ENCODE results near the gene RILPL2. TPM values are rescaled to one million over a fixed set of nuclear protein-coding genes. Genes with fewer than 3 reads are reported as not detected.

RILPL2 gene
- total and polyA plus RNA-seq, 2 of the 13 experiments (the other 11 are each of a cell fraction or from before 2014, with no cell fraction given), result 2.7 to 8.1 TPM

GRCh38 chr12:123389560-123390351, 46.7 kb downstream of the RILPL2 start (continued):
- TF ChIP-seq, protein P1, sequence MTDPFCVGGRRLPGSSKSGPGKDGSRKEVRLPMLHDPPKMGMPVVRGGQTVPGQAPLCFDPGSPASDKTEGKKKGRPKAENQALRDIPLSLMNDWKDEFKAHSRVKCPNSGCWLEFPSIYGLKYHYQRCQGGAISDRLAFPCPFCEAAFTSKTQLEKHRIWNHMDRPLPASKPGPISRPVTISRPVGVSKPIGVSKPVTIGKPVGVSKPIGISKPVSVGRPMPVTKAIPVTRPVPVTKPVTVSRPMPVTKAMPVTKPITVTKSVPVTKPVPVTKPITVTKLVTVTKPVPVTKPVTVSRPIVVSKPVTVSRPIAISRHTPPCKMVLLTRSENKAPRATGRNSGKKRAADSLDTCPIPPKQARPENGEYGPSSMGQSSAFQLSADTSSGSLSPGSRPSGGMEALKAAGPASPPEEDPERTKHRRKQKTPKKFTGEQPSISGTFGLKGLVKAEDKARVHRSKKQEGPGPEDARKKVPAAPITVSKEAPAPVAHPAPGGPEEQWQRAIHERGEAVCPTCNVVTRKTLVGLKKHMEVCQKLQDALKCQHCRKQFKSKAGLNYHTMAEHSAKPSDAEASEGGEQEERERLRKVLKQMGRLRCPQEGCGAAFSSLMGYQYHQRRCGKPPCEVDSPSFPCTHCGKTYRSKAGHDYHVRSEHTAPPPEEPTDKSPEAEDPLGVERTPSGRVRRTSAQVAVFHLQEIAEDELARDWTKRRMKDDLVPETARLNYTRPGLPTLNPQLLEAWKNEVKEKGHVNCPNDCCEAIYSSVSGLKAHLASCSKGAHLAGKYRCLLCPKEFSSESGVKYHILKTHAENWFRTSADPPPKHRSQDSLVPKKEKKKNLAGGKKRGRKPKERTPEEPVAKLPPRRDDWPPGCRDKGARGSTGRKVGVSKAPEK (CRISPR knock-in tag; IDR thresholded peaks at IDR 0.05; ENCODE audit: borderline replicate concordance), result no peak
- TF ChIP-seq FOXP1 (IDR thresholded peaks at IDR 0.05) (no peak), FOXP1 (CRISPR knock-in tag; IDR thresholded peaks at IDR 0.05) (no peak), NFYC (CRISPR knock-in tag; IDR thresholded peaks at IDR 0.05) (no peak), SYNCRIP (IDR thresholded peaks at IDR 0.05; ENCODE audit: insufficient read depth, low read depth, low read length) (no peak), NFKBIZ (CRISPR knock-in tag; IDR thresholded peaks at IDR 0.05) (no peak), ZBTB3 (CRISPR knock-in tag; IDR thresholded peaks at IDR 0.05; ENCODE audit: borderline replicate concordance, low read depth) (no peak), FOXO1 (CRISPR knock-in tag; IDR thresholded peaks at IDR 0.05) (no peak), ZNF709 (CRISPR knock-in tag; IDR thresholded peaks at IDR 0.05) (0 out of 2 replicates have a peak, but pooled peaks have one; percentile 21), REL (CRISPR knock-in tag; conservative IDR thresholded peaks at IDR 0.05) (no peak), JUND (CRISPR knock-in tag; IDR thresholded peaks at IDR 0.05) (no peak), TFE3 (CRISPR knock-in tag; IDR thresholded peaks at IDR 0.05) (no peak), U2AF1 (optimal IDR thresholded peaks at IDR 0.05; ENCODE audit: low read depth, low read length) (no peak), CBX5 (CRISPR knock-in tag; IDR thresholded peaks at IDR 0.05; ENCODE audit: borderline replicate concordance) (no peak), ZNF430 (CRISPR knock-in tag; IDR thresholded peaks at IDR 0.05) (peak; percentile 46; the same call in 1 of the 2 replicates), MEF2D (CRISPR knock-in tag; IDR thresholded peaks at IDR 0.05) (no peak), ZSCAN22 (CRISPR knock-in tag; IDR thresholded peaks at IDR 0.05) (no peak), SMC3 (IDR thresholded peaks at IDR 0.05; ENCODE audit: low read length) (no peak), ZSCAN20 (CRISPR knock-in tag; IDR thresholded peaks at IDR 0.05; ENCODE audit: borderline replicate concordance) (no peak), FOXJ3 (CRISPR knock-in tag; IDR thresholded peaks at IDR 0.05; ENCODE audit: borderline replicate concordance) (no peak), BRCA1 (CRISPR knock-in tag; IDR thresholded peaks at IDR 0.05) (no peak)
- TF ChIP-seq, protein P2, sequence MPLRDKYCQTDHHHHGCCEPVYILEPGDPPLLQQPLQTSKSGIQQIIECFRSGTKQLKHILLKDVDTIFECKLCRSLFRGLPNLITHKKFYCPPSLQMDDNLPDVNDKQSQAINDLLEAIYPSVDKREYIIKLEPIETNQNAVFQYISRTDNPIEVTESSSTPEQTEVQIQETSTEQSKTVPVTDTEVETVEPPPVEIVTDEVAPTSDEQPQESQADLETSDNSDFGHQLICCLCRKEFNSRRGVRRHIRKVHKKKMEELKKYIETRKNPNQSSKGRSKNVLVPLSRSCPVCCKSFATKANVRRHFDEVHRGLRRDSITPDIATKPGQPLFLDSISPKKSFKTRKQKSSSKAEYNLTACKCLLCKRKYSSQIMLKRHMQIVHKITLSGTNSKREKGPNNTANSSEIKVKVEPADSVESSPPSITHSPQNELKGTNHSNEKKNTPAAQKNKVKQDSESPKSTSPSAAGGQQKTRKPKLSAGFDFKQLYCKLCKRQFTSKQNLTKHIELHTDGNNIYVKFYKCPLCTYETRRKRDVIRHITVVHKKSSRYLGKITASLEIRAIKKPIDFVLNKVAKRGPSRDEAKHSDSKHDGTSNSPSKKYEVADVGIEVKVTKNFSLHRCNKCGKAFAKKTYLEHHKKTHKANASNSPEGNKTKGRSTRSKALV (CRISPR knock-in tag; IDR thresholded peaks at IDR 0.05), result no peak
- TF ChIP-seq, protein P3, sequence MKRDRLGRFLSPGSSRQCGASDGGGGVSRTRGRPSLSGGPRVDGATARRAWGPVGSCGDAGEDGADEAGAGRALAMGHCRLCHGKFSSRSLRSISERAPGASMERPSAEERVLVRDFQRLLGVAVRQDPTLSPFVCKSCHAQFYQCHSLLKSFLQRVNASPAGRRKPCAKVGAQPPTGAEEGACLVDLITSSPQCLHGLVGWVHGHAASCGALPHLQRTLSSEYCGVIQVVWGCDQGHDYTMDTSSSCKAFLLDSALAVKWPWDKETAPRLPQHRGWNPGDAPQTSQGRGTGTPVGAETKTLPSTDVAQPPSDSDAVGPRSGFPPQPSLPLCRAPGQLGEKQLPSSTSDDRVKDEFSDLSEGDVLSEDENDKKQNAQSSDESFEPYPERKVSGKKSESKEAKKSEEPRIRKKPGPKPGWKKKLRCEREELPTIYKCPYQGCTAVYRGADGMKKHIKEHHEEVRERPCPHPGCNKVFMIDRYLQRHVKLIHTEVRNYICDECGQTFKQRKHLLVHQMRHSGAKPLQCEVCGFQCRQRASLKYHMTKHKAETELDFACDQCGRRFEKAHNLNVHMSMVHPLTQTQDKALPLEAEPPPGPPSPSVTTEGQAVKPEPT (CRISPR knock-in tag; IDR thresholded peaks at IDR 0.05; ENCODE audit: low read depth), result no peak

All from HepG2 (cell line).